Astrocyte (in vitro differentiated cells and primary cell): Measurements from ENCODE around the gene CLMN. TPM values are rescaled to one million over a fixed set of nuclear protein-coding genes. Genes with fewer than 3 reads are reported as not detected.

ENCODE experiments used
- DNase-seq: peaks from one replicate; pipeline ENCODE4 v3.0.0-alpha.2; 2010; ENCODE audit warnings: low read depth
- FAIRE-seq: peaks from 2 replicates; lab custom pipeline; 2011; peaks lifted over from hg19 to GRCh38; lab: Jason Lieb, UNC
- H2AFZ ChIP-seq: 2 replicates; pipeline ENCODE4 v1.6.0; 2012; ENCODE audit warnings: low read depth, low read length, inconsistent platforms
- H3K27ac ChIP-seq: 2 replicates; pipeline ENCODE4 v1.5.1; 2011; ENCODE audit warnings: low read depth, low read length, inconsistent platforms
- H3K27me3 ChIP-seq: 2 replicates; pipeline ENCODE4 v1.6.0; 2011; ENCODE audit warnings: low read length, inconsistent platforms; ENCODE audit not compliant: insufficient read depth
- H3K36me3 ChIP-seq: 2 replicates; pipeline ENCODE4 v1.5.1; 2011; ENCODE audit warnings: low read length, inconsistent platforms; ENCODE audit not compliant: insufficient read depth
- H3K4me1 ChIP-seq: 2 replicates; pipeline ENCODE4 v1.5.1; 2011; ENCODE audit warnings: low read length, inconsistent platforms; ENCODE audit not compliant: insufficient read depth
- H3K4me2 ChIP-seq: 2 replicates; pipeline ENCODE4 v1.6.0; 2012; ENCODE audit warnings: low read length, inconsistent platforms
- H3K4me3 ChIP-seq: 2 replicates; pipeline ENCODE4 v1.5.1; 2011; ENCODE audit warnings: low read depth, mild to moderate bottlenecking, low read length, inconsistent platforms; ENCODE audit not compliant: insufficient read depth
- H3K79me2 ChIP-seq: 2 replicates; pipeline ENCODE4 v1.6.0; 2012; ENCODE audit warnings: mild to moderate bottlenecking, low read length, inconsistent platforms; ENCODE audit not compliant: insufficient read depth
- H3K9ac ChIP-seq: 2 replicates; pipeline ENCODE4 v1.6.0; 2012; ENCODE audit warnings: mild to moderate bottlenecking, low read length, inconsistent platforms
- H3K9me3 ChIP-seq: 2 replicates; pipeline ENCODE4 v1.5.1; 2012; ENCODE audit warnings: low read depth, mild to moderate bottlenecking, low read length, inconsistent platforms; ENCODE audit not compliant: insufficient read depth
- H4K20me1 ChIP-seq: 2 replicates; pipeline ENCODE4 v1.6.0; 2012; ENCODE audit warnings: low read length, inconsistent platforms; ENCODE audit not compliant: insufficient read depth
- H3K27ac Mint-ChIP-seq: one replicate; pipeline ENCODE4 v1.8.0; 2021; ENCODE audit warnings: mild to moderate bottlenecking, mixed read lengths; ENCODE audit not compliant: unreplicated experiment
- H3K27me3 Mint-ChIP-seq: one replicate; pipeline ENCODE4 v1.8.0; 2021; ENCODE audit warnings: low read depth, mixed read lengths; ENCODE audit not compliant: unreplicated experiment
- H3K36me3 Mint-ChIP-seq: one replicate; pipeline ENCODE4 v1.8.0; 2021; ENCODE audit warnings: low read depth, mixed read lengths; ENCODE audit not compliant: unreplicated experiment
- H3K4me1 Mint-ChIP-seq: one replicate; pipeline ENCODE4 v1.8.0; 2021; ENCODE audit warnings: low read depth, mixed read lengths; ENCODE audit not compliant: unreplicated experiment
- H3K4me3 Mint-ChIP-seq: one replicate; pipeline ENCODE4 v1.8.0; 2021; ENCODE audit warnings: mild to moderate bottlenecking, moderate library complexity, mixed read lengths; ENCODE audit not compliant: unreplicated experiment
- H3K9me3 Mint-ChIP-seq: one replicate; pipeline ENCODE4 v1.8.0; 2021; ENCODE audit warnings: mild to moderate bottlenecking, mixed read lengths; ENCODE audit not compliant: unreplicated experiment
- CTCF ChIP-seq: IDR thresholded peaks from 2 replicates; pipeline ENCODE4 v1.5.1; 2011; ENCODE audit warnings: low read depth, mild to moderate bottlenecking, inconsistent platforms, low read length, moderate library complexity; ENCODE audit not compliant: insufficient read depth
- EZH2 ChIP-seq: IDR thresholded peaks from 2 replicates; pipeline ENCODE4 v1.6.1; 2012; ENCODE audit warnings: mild to moderate bottlenecking, low read length, inconsistent platforms; ENCODE audit not compliant: insufficient read depth
- total RNA-seq: library from RNA; stranded (reverse); gene quantifications from 2 replicates; pipeline ENCODE4 v1.2.1, GENCODE V29; 2021

The CLMN gene
- total RNA-seq, 1 donor from 2014 or later: 14.0 TPM

GRCh38 chr14:95156161-95157047, 163.3 kb downstream of the CLMN start:
- peak overlapping the region; percentile 97 for H3K9ac ChIP-seq
- H3K9me3 ChIP-seq: no peaks in the 10 kb centered on the region
- Mint-ChIP-seq H3K36me3 (no peaks in the 10 kb centered on the region), H3K4me3 (peak overlapping the region; percentile 82), H3K4me1 (peaks cover 15% of the 10 kb centered on the region), H3K9me3 (no peaks in the 10 kb centered on the region), H3K27ac (peak overlapping the region; percentile 14), H3K27me3 (no peaks in the 10 kb centered on the region)
- no peak for FAIRE-seq
- no peaks in the 10 kb centered on the region for H3K27me3 ChIP-seq
- H3K4me2 ChIP-seq: peak overlapping the region; percentile 90
- H3K4me1 ChIP-seq: peaks cover 8% of the 10 kb centered on the region
- H2AFZ ChIP-seq: peak overlapping the region; percentile 59
- no peaks in the 10 kb centered on the region for H3K36me3 ChIP-seq
- peak overlapping the region; percentile 96 for H3K27ac ChIP-seq
- H3K4me3 ChIP-seq: peak overlapping the region; percentile 74
- peaks cover 58% of the 10 kb centered on the region for H3K79me2 ChIP-seq
- TF ChIP-seq CTCF (no peak), EZH2 (no peak)
- DNase-seq: peak; percentile 22
- peaks cover 42% of the 10 kb centered on the region for H4K20me1 ChIP-seq

DNA sequence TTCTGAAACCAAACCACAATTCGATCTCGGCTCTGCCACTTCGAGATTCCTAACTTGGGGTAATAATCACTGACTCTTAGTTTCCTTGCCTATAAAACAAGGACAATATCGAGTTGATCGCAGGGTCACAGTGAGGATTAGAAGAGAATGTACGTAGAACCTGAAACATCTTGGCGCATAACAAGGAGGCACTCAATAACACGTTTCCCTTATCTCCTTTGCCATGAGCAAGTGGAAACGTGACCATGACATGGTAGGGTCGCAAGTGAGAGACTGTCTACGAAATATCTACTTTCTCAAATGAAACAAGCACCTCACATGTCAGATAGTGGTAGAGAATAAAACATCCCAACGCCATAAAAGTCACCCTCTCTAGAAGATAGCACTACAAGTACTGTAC, 164.7 kb downstream of the CLMN start:
- TF ChIP-seq CTCF (no peak), EZH2 (no peak)
- FAIRE-seq (no peak), DNase-seq (no peak)
- no peaks in the 10 kb centered on the region for H3K27me3 Mint-ChIP-seq
- Histone ChIP-seq H2AFZ (no peak overlapping the region), H3K27me3 (no peaks in the 10 kb centered on the region), H3K4me3 (no peak overlapping the region), H4K20me1 (peaks cover 56% of the 10 kb centered on the region), H3K9me3 (no peaks in the 10 kb centered on the region), H3K27ac (no peak overlapping the region), H3K36me3 (no peaks in the 10 kb centered on the region), H3K9ac (no peak overlapping the region), H3K4me1 (peaks cover 8% of the 10 kb centered on the region), H3K4me2 (peak overlapping the region; percentile 90), H3K79me2 (peaks cover 72% of the 10 kb centered on the region)
- H3K4me3 Mint-ChIP-seq: peak overlapping the region; percentile 82
- H3K36me3 Mint-ChIP-seq: no peaks in the 10 kb centered on the region
- H3K9me3 Mint-ChIP-seq: no peaks in the 10 kb centered on the region
- no peak overlapping the region for H3K27ac Mint-ChIP-seq
- H3K4me1 Mint-ChIP-seq: peaks cover 16% of the 10 kb centered on the region

GRCh38 chr14:95153866-95154265, 165.8 kb downstream of the CLMN start:
- peaks cover 8% of the 10 kb centered on the region for H3K4me1 ChIP-seq
- H3K79me2 ChIP-seq: peaks cover 84% of the 10 kb centered on the region
- H3K27me3 ChIP-seq: no peaks in the 10 kb centered on the region
- peaks cover 16% of the 10 kb centered on the region for H3K4me1 Mint-ChIP-seq
- DNase-seq (no peak), FAIRE-seq (no peak)
- H4K20me1 ChIP-seq: peaks cover 67% of the 10 kb centered on the region
- no peaks in the 10 kb centered on the region for H3K36me3 Mint-ChIP-seq
- no peaks in the 10 kb centered on the region for H3K9me3 Mint-ChIP-seq
- H3K27ac ChIP-seq: no peak overlapping the region
- H3K4me3 Mint-ChIP-seq: no peak overlapping the region
- H3K9ac ChIP-seq: no peak overlapping the region
- H3K27me3 Mint-ChIP-seq: no peaks in the 10 kb centered on the region
- no peaks in the 10 kb centered on the region for H3K36me3 ChIP-seq
- no peak overlapping the region for H2AFZ ChIP-seq
- no peak overlapping the region for H3K27ac Mint-ChIP-seq
- TF ChIP-seq CTCF (no peak), EZH2 (no peak)
- no peaks in the 10 kb centered on the region for H3K9me3 ChIP-seq
- no peak overlapping the region for H3K4me2 ChIP-seq
- H3K4me3 ChIP-seq: no peak overlapping the region
